Ishikawa (cell line): Measurements from ENCODE around the gene POLD3.

ENCODE experiments used
- CEBPB ChIP-seq: IDR thresholded peaks from 2 replicates; pipeline ENCODE4 v1.6.1; 2012
- CREB1 ChIP-seq: IDR thresholded peaks from 2 replicates; pipeline ENCODE4 v1.6.1; 2012; ENCODE audit warnings: low read depth
- RAD21 ChIP-seq: IDR thresholded peaks from 2 replicates; pipeline ENCODE4 v1.6.1; 2012; ENCODE audit warnings: low read depth
- TAF1 ChIP-seq: IDR thresholded peaks from 2 replicates; pipeline ENCODE4 v1.6.1; 2012; ENCODE audit warnings: low read depth, mild to moderate bottlenecking
- TCF12 ChIP-seq: IDR thresholded peaks from 2 replicates; pipeline ENCODE4 v1.6.1; 2012; ENCODE audit warnings: low read depth
- YY1 ChIP-seq: IDR thresholded peaks from 2 replicates; pipeline ENCODE4 v1.6.1; 2012; ENCODE audit warnings: low read depth
- ZBTB7A ChIP-seq: IDR thresholded peaks from 2 replicates; pipeline ENCODE4 v1.6.1; 2012; ENCODE audit warnings: low read depth
- TF ChIP-seq, protein P1 (sequence below): IDR thresholded peaks from 2 replicates; pipeline ENCODE4 v1.6.1; 2012
- TF ChIP-seq, protein P2 (sequence below): IDR thresholded peaks from 2 replicates; pipeline ENCODE4 v1.6.1; 2012; ENCODE audit warnings: low read depth, mild to moderate bottlenecking

DNA sequence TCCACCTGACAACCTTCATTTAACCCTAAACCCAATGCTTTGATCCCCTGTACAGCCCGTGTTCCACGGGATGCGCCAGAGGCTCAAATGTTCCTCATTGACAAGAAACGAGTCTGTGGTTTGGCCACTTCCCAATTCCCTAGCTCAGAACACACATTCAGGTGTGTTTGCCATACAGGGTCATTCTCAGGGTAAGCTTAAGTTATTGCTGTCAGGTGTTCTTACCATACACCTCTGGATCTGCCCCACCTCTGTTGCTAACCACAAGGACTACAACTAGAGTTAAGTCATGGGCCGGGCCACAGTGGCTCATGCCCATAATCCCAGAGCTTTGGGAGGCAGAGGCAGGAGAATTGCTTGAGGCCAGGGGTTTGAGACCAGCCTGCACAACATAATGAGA lies 45.6 kb upstream of the POLD3 start:
- TF ChIP-seq YY1 (no peak), ZBTB7A (no peak), CEBPB (no peak), CREB1 (no peak), RAD21 (no peak), TAF1 (no peak), TCF12 (no peak)
- TF ChIP-seq, protein P1, sequence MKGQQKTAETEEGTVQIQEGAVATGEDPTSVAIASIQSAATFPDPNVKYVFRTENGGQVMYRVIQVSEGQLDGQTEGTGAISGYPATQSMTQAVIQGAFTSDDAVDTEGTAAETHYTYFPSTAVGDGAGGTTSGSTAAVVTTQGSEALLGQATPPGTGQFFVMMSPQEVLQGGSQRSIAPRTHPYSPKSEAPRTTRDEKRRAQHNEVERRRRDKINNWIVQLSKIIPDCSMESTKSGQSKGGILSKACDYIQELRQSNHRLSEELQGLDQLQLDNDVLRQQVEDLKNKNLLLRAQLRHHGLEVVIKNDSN: no peak
- TF ChIP-seq, protein P2, sequence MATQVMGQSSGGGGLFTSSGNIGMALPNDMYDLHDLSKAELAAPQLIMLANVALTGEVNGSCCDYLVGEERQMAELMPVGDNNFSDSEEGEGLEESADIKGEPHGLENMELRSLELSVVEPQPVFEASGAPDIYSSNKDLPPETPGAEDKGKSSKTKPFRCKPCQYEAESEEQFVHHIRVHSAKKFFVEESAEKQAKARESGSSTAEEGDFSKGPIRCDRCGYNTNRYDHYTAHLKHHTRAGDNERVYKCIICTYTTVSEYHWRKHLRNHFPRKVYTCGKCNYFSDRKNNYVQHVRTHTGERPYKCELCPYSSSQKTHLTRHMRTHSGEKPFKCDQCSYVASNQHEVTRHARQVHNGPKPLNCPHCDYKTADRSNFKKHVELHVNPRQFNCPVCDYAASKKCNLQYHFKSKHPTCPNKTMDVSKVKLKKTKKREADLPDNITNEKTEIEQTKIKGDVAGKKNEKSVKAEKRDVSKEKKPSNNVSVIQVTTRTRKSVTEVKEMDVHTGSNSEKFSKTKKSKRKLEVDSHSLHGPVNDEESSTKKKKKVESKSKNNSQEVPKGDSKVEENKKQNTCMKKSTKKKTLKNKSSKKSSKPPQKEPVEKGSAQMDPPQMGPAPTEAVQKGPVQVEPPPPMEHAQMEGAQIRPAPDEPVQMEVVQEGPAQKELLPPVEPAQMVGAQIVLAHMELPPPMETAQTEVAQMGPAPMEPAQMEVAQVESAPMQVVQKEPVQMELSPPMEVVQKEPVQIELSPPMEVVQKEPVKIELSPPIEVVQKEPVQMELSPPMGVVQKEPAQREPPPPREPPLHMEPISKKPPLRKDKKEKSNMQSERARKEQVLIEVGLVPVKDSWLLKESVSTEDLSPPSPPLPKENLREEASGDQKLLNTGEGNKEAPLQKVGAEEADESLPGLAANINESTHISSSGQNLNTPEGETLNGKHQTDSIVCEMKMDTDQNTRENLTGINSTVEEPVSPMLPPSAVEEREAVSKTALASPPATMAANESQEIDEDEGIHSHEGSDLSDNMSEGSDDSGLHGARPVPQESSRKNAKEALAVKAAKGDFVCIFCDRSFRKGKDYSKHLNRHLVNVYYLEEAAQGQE: no peak
